ENCODE measurements around the gene SLC9B2. TPM values are rescaled to one million over a fixed set of nuclear protein-coding genes. Genes with fewer than 3 reads are reported as not detected.

The SLC9B2 gene
- total RNA-seq, 1 donor from 2014 or later = 19.9 TPM

DNA sequence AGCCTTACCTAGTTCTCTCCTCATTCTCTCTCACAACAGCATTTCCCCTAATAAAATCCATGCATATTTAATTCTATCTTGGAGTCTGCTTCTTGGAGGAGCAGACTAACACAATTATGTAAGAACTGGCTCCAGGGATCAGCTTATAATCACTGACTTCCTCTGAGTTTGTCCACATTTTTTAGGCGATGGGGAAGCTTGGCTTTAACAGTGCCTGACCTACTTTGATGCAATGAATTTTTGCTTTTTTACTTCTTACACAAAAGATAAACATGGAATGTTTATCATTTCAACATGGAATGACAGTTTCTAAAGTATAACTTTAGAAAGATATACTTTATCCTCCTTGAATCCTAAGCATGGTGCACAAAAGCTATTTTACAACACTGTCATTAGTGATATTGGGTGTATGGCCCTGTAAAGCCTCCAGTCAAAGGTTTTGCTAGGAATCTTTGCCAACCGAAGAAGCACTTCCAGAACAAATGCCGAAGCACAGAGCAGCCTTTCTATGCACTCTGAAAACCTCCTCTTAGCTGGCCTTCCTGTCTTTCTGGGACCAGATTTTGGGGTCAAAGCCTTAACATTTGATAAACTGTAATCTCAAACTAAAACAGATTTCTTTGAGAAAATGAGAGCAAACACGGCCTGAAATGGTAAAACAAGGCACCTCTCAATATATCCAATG lies 22.3 kb upstream of the SLC9B2 start:
- Mint-ChIP-seq H3K36me3 (ENCODE audit: unreplicated experiment) (peaks cover 14% of the 10 kb centered on the region), H3K9me3 (ENCODE audit: unreplicated experiment) (no peaks in the 10 kb centered on the region), H3K27me3 (ENCODE audit: unreplicated experiment) (no peaks in the 10 kb centered on the region), H3K4me1 (ENCODE audit: unreplicated experiment) (peaks cover 27% of the 10 kb centered on the region), H3K4me3 (ENCODE audit: unreplicated experiment) (peak overlapping the region; percentile 84), H3K27ac (ENCODE audit: unreplicated experiment) (peak overlapping the region; percentile 87)
- TF ChIP-seq, protein P1, sequence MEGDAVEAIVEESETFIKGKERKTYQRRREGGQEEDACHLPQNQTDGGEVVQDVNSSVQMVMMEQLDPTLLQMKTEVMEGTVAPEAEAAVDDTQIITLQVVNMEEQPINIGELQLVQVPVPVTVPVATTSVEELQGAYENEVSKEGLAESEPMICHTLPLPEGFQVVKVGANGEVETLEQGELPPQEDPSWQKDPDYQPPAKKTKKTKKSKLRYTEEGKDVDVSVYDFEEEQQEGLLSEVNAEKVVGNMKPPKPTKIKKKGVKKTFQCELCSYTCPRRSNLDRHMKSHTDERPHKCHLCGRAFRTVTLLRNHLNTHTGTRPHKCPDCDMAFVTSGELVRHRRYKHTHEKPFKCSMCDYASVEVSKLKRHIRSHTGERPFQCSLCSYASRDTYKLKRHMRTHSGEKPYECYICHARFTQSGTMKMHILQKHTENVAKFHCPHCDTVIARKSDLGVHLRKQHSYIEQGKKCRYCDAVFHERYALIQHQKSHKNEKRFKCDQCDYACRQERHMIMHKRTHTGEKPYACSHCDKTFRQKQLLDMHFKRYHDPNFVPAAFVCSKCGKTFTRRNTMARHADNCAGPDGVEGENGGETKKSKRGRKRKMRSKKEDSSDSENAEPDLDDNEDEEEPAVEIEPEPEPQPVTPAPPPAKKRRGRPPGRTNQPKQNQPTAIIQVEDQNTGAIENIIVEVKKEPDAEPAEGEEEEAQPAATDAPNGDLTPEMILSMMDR (IDR thresholded peaks at IDR 0.05) = no peak
- DNase-seq (ENCODE audit: extremely low spot score, unreplicated experiment) = no peak

DNA sequence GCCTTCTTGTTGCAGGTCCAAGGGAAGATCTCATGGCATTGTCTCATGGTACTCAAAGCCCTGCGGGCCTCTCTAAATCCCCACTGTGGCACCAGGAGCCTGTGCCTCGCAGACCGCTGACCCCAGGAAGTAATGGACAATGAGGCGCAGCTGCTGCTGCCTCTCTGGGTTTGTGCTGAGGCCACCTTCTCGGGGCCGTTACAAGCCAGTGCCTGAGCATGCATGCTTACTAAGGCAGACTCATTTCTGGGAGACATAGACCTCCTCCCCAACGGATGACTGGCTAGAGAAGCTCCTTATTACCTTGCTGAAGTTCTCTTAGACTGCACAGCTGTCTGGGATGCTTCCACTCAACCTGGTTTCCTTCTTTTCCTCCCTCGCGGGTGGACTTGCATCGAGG lies 21.8 kb upstream of the SLC9B2 start:
- DNase-seq (ENCODE audit: extremely low spot score, unreplicated experiment) = no peak
- Mint-ChIP-seq H3K9me3 (ENCODE audit: unreplicated experiment) (no peaks in the 10 kb centered on the region), H3K4me3 (ENCODE audit: unreplicated experiment) (peak overlapping the region; percentile 84), H3K36me3 (ENCODE audit: unreplicated experiment) (peaks cover 15% of the 10 kb centered on the region), H3K27ac (ENCODE audit: unreplicated experiment) (peak overlapping the region; percentile 87), H3K27me3 (ENCODE audit: unreplicated experiment) (no peaks in the 10 kb centered on the region), H3K4me1 (ENCODE audit: unreplicated experiment) (peaks cover 27% of the 10 kb centered on the region)
- TF ChIP-seq, protein P1 (IDR thresholded peaks at IDR 0.05) = no peak

DNA sequence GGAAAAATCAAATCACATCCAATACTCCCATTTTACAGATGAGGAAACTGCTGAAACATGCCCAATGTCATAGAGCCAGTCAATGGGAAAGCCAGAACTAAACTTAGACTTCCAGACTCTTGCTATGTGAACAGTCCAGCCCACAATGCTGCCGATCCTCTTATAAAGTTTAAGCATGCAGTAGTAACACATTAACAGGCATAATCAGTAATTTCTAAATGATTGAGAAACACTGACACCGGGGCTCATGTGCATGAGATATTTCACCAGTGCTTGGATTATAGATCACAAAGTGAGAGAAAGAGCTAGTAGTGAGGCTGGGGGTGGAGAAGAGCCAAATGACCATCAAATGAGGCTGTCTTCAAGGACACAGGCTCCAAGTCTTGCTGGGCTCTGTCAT lies 20.6 kb upstream of the SLC9B2 start:
- peaks cover 38% of the 10 kb centered on the region for H3K4me1 Mint-ChIP-seq (ENCODE audit: unreplicated experiment)
- DNase-seq (ENCODE audit: extremely low spot score, unreplicated experiment) = no peak
- no peak overlapping the region for H3K4me3 Mint-ChIP-seq (ENCODE audit: unreplicated experiment)
- H3K27ac Mint-ChIP-seq (ENCODE audit: unreplicated experiment) = no peak overlapping the region
- TF ChIP-seq, protein P1 (IDR thresholded peaks at IDR 0.05) = no peak
- H3K9me3 Mint-ChIP-seq (ENCODE audit: unreplicated experiment) = no peaks in the 10 kb centered on the region
- H3K27me3 Mint-ChIP-seq (ENCODE audit: unreplicated experiment) = no peaks in the 10 kb centered on the region
- peaks cover 15% of the 10 kb centered on the region for H3K36me3 Mint-ChIP-seq (ENCODE audit: unreplicated experiment)

DNA sequence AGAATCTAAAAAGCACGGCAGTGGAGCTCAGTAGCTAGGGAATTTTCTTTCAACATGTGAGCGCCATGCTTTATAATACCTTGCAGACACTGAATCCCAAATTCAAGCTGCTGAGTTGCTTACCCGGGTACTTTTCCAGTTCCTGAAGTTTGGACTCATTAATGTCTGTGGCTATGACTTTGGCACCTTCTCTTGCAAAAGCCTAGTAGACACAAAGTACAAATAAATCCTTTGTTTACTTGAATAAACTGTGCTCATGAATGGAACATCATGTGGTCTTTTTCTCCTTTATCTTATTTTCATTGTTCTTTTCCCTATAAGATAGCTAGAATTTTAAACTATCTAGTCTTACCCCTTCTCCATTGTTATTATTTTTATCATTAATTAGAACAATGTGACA lies 18.5 kb upstream of the SLC9B2 start:
- Mint-ChIP-seq H3K36me3 (ENCODE audit: unreplicated experiment) (peaks cover 31% of the 10 kb centered on the region), H3K4me3 (ENCODE audit: unreplicated experiment) (no peak overlapping the region), H3K27ac (ENCODE audit: unreplicated experiment) (no peak overlapping the region), H3K4me1 (ENCODE audit: unreplicated experiment) (peaks cover 46% of the 10 kb centered on the region), H3K27me3 (ENCODE audit: unreplicated experiment) (no peaks in the 10 kb centered on the region), H3K9me3 (ENCODE audit: unreplicated experiment) (no peaks in the 10 kb centered on the region)
- no peak for DNase-seq (ENCODE audit: extremely low spot score, unreplicated experiment)
- TF ChIP-seq, protein P1 (IDR thresholded peaks at IDR 0.05) = no peak

DNA sequence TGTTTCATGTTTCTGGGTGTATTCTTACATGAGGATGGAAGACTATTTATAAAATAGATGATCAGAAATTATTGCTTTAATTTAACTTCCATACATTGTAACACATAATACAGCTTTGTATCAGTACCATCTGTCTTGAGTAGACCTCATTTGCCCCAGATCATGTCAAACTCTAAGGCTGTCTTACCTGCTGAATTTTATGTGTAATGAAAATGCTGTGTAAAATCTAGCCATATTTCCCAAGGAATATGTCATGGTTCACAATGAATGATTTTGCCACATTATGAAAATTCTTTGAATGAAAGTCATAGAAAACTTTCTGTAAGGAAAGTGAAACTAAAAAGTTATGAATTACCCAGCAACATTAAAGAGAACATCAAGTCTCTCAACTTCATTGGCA lies 15.7 kb upstream of the SLC9B2 start:
- no peak overlapping the region for H3K4me3 Mint-ChIP-seq (ENCODE audit: unreplicated experiment)
- DNase-seq (ENCODE audit: extremely low spot score, unreplicated experiment) = no peak

More for the DNA sequence above, 15.7 kb upstream of the SLC9B2 start:
- Mint-ChIP-seq H3K4me1 (ENCODE audit: unreplicated experiment) (peaks cover 28% of the 10 kb centered on the region), H3K27me3 (ENCODE audit: unreplicated experiment) (no peaks in the 10 kb centered on the region), H3K27ac (ENCODE audit: unreplicated experiment) (peak overlapping the region; percentile 28), H3K9me3 (ENCODE audit: unreplicated experiment) (no peaks in the 10 kb centered on the region), H3K36me3 (ENCODE audit: unreplicated experiment) (peaks cover 44% of the 10 kb centered on the region)
- TF ChIP-seq, protein P1 (IDR thresholded peaks at IDR 0.05) = no peak

All from osteocyte (in vitro differentiated cells).